ENCODE results near the gene CCDC47.

The CCDC47 gene

GRCh38 chr17:63702721-63703015, 70.7 kb downstream of the CCDC47 start:
- Histone ChIP-seq H3K27ac (ENCODE audit: low read length) (peak overlapping the region; percentile 36; the same call in 1 of the 2 replicates), H3K9ac (ENCODE audit: low read depth, low read length) (no peak overlapping the region), H3K4me2 (ENCODE audit: insufficient read depth, low read length) (no peak overlapping the region), H3K4me1 (ENCODE audit: insufficient read depth, low read length) (peaks cover 33% of the 10 kb centered on the region), H3K36me3 (ENCODE audit: insufficient read depth, low read length) (peaks cover 52% of the 10 kb centered on the region), H2AFZ (ENCODE audit: low read depth, low read length) (no peak overlapping the region), H4K20me1 (ENCODE audit: insufficient read depth, low read length) (peaks cover 29% of the 10 kb centered on the region), H3K27me3 (ENCODE audit: insufficient read depth, low read length, poor library complexity) (no peaks in the 10 kb centered on the region), H3K9me3 (ENCODE audit: insufficient read depth, low read length, severe bottlenecking) (no peaks in the 10 kb centered on the region), H3K79me2 (ENCODE audit: insufficient read depth, low read length) (peaks cover 12% of the 10 kb centered on the region), H3K4me3 (ENCODE audit: low read depth in 1 of 2, low read length in 2 of 2) (no peak overlapping the region)
- no peak for ATAC-seq (ENCODE audit: insufficient read depth, low read depth)
- no peak for TF ChIP-seq EZH2 (IDR thresholded peaks at IDR 0.05; ENCODE audit: borderline replicate concordance, low read depth, low read length, severe bottlenecking)
- TF ChIP-seq, protein P1, sequence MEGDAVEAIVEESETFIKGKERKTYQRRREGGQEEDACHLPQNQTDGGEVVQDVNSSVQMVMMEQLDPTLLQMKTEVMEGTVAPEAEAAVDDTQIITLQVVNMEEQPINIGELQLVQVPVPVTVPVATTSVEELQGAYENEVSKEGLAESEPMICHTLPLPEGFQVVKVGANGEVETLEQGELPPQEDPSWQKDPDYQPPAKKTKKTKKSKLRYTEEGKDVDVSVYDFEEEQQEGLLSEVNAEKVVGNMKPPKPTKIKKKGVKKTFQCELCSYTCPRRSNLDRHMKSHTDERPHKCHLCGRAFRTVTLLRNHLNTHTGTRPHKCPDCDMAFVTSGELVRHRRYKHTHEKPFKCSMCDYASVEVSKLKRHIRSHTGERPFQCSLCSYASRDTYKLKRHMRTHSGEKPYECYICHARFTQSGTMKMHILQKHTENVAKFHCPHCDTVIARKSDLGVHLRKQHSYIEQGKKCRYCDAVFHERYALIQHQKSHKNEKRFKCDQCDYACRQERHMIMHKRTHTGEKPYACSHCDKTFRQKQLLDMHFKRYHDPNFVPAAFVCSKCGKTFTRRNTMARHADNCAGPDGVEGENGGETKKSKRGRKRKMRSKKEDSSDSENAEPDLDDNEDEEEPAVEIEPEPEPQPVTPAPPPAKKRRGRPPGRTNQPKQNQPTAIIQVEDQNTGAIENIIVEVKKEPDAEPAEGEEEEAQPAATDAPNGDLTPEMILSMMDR (IDR thresholded peaks at IDR 0.05; ENCODE audit: borderline replicate concordance, extremely low read depth, low read length, poor library complexity, severe bottlenecking) = no peak
- no peak for DNase-seq

- DNase-seq = peak; percentile 64
- TF ChIP-seq, protein P1 (IDR thresholded peaks at IDR 0.05; ENCODE audit: borderline replicate concordance, extremely low read depth, low read length, poor library complexity, severe bottlenecking) = no peak
- TF ChIP-seq EZH2 (IDR thresholded peaks at IDR 0.05; ENCODE audit: borderline replicate concordance, low read depth, low read length, severe bottlenecking) = no peak
- 0 out of 3 replicates have a peak, but pooled peaks have one; percentile 5 for ATAC-seq (ENCODE audit: insufficient read depth, low read depth)
- peaks cover 55% of the 10 kb centered on the region for H3K36me3 ChIP-seq (ENCODE audit: insufficient read depth, low read length)
- no peaks in the 10 kb centered on the region for H3K27me3 ChIP-seq (ENCODE audit: insufficient read depth, low read length, poor library complexity)
- H3K79me2 ChIP-seq (ENCODE audit: insufficient read depth, low read length) = peaks cover 12% of the 10 kb centered on the region
- H2AFZ ChIP-seq (ENCODE audit: low read depth, low read length) = no peak overlapping the region
- H3K4me1 ChIP-seq (ENCODE audit: insufficient read depth, low read length) = peaks cover 37% of the 10 kb centered on the region
- no peaks in the 10 kb centered on the region for H3K9me3 ChIP-seq (ENCODE audit: insufficient read depth, low read length, severe bottlenecking)
- no peak overlapping the region for H3K9ac ChIP-seq (ENCODE audit: low read depth, low read length)
- peak overlapping the region; percentile 36; the same call in 1 of the 2 replicates for H3K27ac ChIP-seq (ENCODE audit: low read length)
- peaks cover 35% of the 10 kb centered on the region for H4K20me1 ChIP-seq (ENCODE audit: insufficient read depth, low read length)
- no peak overlapping the region for H3K4me3 ChIP-seq (ENCODE audit: low read depth in 1 of 2, low read length in 2 of 2)
- H3K4me2 ChIP-seq (ENCODE audit: insufficient read depth, low read length) = peak overlapping the region; percentile 43; the same call in 1 of the 2 replicates
Observed at GRCh38 chr17:63701868-63702720, 71.3 kb downstream of the CCDC47 start.

- Histone ChIP-seq H3K27me3 (ENCODE audit: insufficient read depth, low read length, poor library complexity) (no peaks in the 10 kb centered on the region), H3K9me3 (ENCODE audit: insufficient read depth, low read length, severe bottlenecking) (no peaks in the 10 kb centered on the region), H3K36me3 (ENCODE audit: insufficient read depth, low read length) (peaks cover 59% of the 10 kb centered on the region), H3K4me1 (ENCODE audit: insufficient read depth, low read length) (peaks cover 36% of the 10 kb centered on the region), H4K20me1 (ENCODE audit: insufficient read depth, low read length) (peaks cover 41% of the 10 kb centered on the region), H3K79me2 (ENCODE audit: insufficient read depth, low read length) (peaks cover 12% of the 10 kb centered on the region), H2AFZ (ENCODE audit: low read depth, low read length) (no peak overlapping the region), H3K27ac (ENCODE audit: low read length) (peak overlapping the region; percentile 50), H3K4me2 (ENCODE audit: insufficient read depth, low read length) (peak overlapping the region; percentile 43), H3K9ac (ENCODE audit: low read depth, low read length) (no peak overlapping the region), H3K4me3 (ENCODE audit: low read depth in 1 of 2, low read length in 2 of 2) (no peak overlapping the region)
- DNase-seq (no peak), ATAC-seq (ENCODE audit: insufficient read depth, low read depth) (no peak)
- TF ChIP-seq EZH2 (IDR thresholded peaks at IDR 0.05; ENCODE audit: borderline replicate concordance, low read depth, low read length, severe bottlenecking) = no peak
- TF ChIP-seq, protein P1 (IDR thresholded peaks at IDR 0.05; ENCODE audit: borderline replicate concordance, extremely low read depth, low read length, poor library complexity, severe bottlenecking) = no peak
Observed at GRCh38 chr17:63701456-63701820, 72.0 kb downstream of the CCDC47 start.

Measured in DND-41 (cell line).